Measurements from ENCODE around the gene GRK5.

DNA sequence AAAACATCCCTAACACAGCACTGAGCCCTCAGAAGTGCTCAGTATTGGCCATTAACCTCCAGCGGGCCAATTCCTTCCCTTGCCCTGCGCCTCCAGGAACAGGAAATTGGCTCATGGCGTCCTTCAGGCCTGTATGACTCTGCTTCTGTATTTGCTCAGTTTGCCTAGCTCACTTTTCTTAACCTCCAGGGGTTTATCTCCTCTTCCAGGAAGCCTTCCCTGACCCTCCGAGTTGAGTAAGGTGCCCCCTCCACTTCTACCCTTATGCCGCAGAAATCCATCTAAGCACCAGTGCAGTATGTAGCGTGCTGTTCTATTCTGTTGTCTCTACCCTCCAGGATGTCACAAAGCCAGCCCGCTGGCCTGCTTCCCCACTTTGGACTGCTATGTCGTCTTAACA is 40.8 kb upstream of the GRK5 start:
- TF ChIP-seq POLR2A (IDR thresholded peaks at IDR 0.05; ENCODE audit: low read length) (no peak), GATA1 (IDR thresholded peaks at IDR 0.05; ENCODE audit: low read depth, low read length) (no peak)

Data from erythroblast (primary cell).